Mononuclear cell (primary cell): ENCODE results near the gene AUTS2. TPM values are rescaled to one million over a fixed set of nuclear protein-coding genes. Genes with fewer than 3 reads are reported as not detected.

Source experiments
- H3K27me3 ChIP-seq: 2 replicates; pipeline ENCODE4 v1.6.0; 2011; ENCODE audit warnings: low read length, control low read depth; ENCODE audit not compliant: insufficient read depth
- H3K4me1 ChIP-seq: 2 replicates; pipeline ENCODE4 v1.5.1; 2011; ENCODE audit warnings: mild to moderate bottlenecking, low read length, control low read depth; ENCODE audit not compliant: insufficient read depth
- H3K4me3 ChIP-seq: 2 replicates; pipeline ENCODE4 v1.5.1; 2011; ENCODE audit warnings: mild to moderate bottlenecking, low read length, moderate library complexity
- H3K9me3 ChIP-seq: 2 replicates; pipeline ENCODE4 v1.5.1; 2011; ENCODE audit warnings: low read depth, mild to moderate bottlenecking, control low read depth, low read length
- total RNA-seq: library from RNA; depleted of rRNA; stranded (reverse); fragments of >200 nt; gene quantifications from one replicate; pipeline ENCODE4 v1.2.3, GENCODE V29; 2012

AUTS2 gene
- total RNA-seq, 1 donor: 16.5 TPM

- Histone ChIP-seq H3K4me1 (no peaks in the 10 kb centered on the region), H3K27me3 (no peaks in the 10 kb centered on the region), H3K9me3 (no peaks in the 10 kb centered on the region), H3K4me3 (no peak overlapping the region)
Measured at GRCh38 chr7:70448312-70448906, 850.1 kb downstream of the AUTS2 start.

- H3K4me1 ChIP-seq: no peaks in the 10 kb centered on the region
- no peaks in the 10 kb centered on the region for H3K9me3 ChIP-seq
- H3K4me3 ChIP-seq: no peak overlapping the region
- no peaks in the 10 kb centered on the region for H3K27me3 ChIP-seq
Measured at GRCh38 chr7:70450731-70451130, 852.5 kb downstream of the AUTS2 start.

- Histone ChIP-seq H3K27me3 (no peaks in the 10 kb centered on the region), H3K4me1 (peaks cover 9% of the 10 kb centered on the region), H3K4me3 (no peak overlapping the region), H3K9me3 (no peaks in the 10 kb centered on the region)
Measured at GRCh38 chr7:70455925-70456324, 857.6 kb downstream of the AUTS2 start.

- Histone ChIP-seq H3K4me3 (no peak overlapping the region), H3K9me3 (no peaks in the 10 kb centered on the region), H3K4me1 (peaks cover 9% of the 10 kb centered on the region), H3K27me3 (no peaks in the 10 kb centered on the region)
Measured at GRCh38 chr7:70456719-70457118, 858.4 kb downstream of the AUTS2 start.

- no peaks in the 10 kb centered on the region for H3K9me3 ChIP-seq
- H3K27me3 ChIP-seq: no peaks in the 10 kb centered on the region
- peaks cover 9% of the 10 kb centered on the region for H3K4me1 ChIP-seq
- no peak overlapping the region for H3K4me3 ChIP-seq
Measured at GRCh38 chr7:70457482-70457881, 859.2 kb downstream of the AUTS2 start.

GRCh38 chr7:70457883-70458680, 859.8 kb downstream of the AUTS2 start:
- Histone ChIP-seq H3K4me1 (peaks cover 9% of the 10 kb centered on the region), H3K27me3 (no peaks in the 10 kb centered on the region), H3K4me3 (no peak overlapping the region), H3K9me3 (no peaks in the 10 kb centered on the region)

- Histone ChIP-seq H3K4me3 (no peak overlapping the region), H3K27me3 (no peaks in the 10 kb centered on the region), H3K4me1 (peaks cover 9% of the 10 kb centered on the region), H3K9me3 (no peaks in the 10 kb centered on the region)
Measured at GRCh38 chr7:70458745-70459144, 860.5 kb downstream of the AUTS2 start.

GRCh38 chr7:70459546-70459945, 861.3 kb downstream of the AUTS2 start:
- Histone ChIP-seq H3K9me3 (no peaks in the 10 kb centered on the region), H3K4me1 (peaks cover 9% of the 10 kb centered on the region), H3K4me3 (no peak overlapping the region), H3K27me3 (no peaks in the 10 kb centered on the region)

GRCh38 chr7:70460071-70460470, 861.8 kb downstream of the AUTS2 start:
- Histone ChIP-seq H3K9me3 (no peaks in the 10 kb centered on the region), H3K4me1 (peaks cover 9% of the 10 kb centered on the region), H3K4me3 (no peak overlapping the region), H3K27me3 (no peaks in the 10 kb centered on the region)

GRCh38 chr7:70460562-70460961, 862.3 kb downstream of the AUTS2 start:
- H3K9me3 ChIP-seq: no peaks in the 10 kb centered on the region
- peaks cover 9% of the 10 kb centered on the region for H3K4me1 ChIP-seq
- no peak overlapping the region for H3K4me3 ChIP-seq
- no peaks in the 10 kb centered on the region for H3K27me3 ChIP-seq

- Histone ChIP-seq H3K27me3 (no peaks in the 10 kb centered on the region), H3K4me1 (no peaks in the 10 kb centered on the region), H3K4me3 (no peak overlapping the region), H3K9me3 (no peaks in the 10 kb centered on the region)
Measured at GRCh38 chr7:70463352-70463938, 865.2 kb downstream of the AUTS2 start.

- Histone ChIP-seq H3K27me3 (no peaks in the 10 kb centered on the region), H3K9me3 (no peaks in the 10 kb centered on the region)
Measured at GRCh38 chr7:70466725-70467364, 868.6 kb downstream of the AUTS2 start.

GRCh38 chr7:70470746-70471145, 872.5 kb downstream of the AUTS2 start:
- Histone ChIP-seq H3K27me3 (no peaks in the 10 kb centered on the region), H3K4me1 (no peaks in the 10 kb centered on the region), H3K9me3 (no peaks in the 10 kb centered on the region), H3K4me3 (no peak overlapping the region)

More at GRCh38 chr7:70466725-70467364, 868.6 kb downstream of the AUTS2 start:
- H3K4me3 ChIP-seq: no peak overlapping the region
- H3K4me1 ChIP-seq: no peaks in the 10 kb centered on the region

GRCh38 chr7:70472601-70473237, 874.4 kb downstream of the AUTS2 start:
- no peaks in the 10 kb centered on the region for H3K4me1 ChIP-seq

More at GRCh38 chr7:70472601-70473237, 874.4 kb downstream of the AUTS2 start:
- H3K9me3 ChIP-seq: no peaks in the 10 kb centered on the region
- H3K27me3 ChIP-seq: no peaks in the 10 kb centered on the region
- H3K4me3 ChIP-seq: no peak overlapping the region
